ENCODE measurements around the gene RANBP9. TPM values are rescaled to one million over a fixed set of nuclear protein-coding genes. Genes with fewer than 3 reads are reported as not detected.
A peak's percentile ranks its signal among the peaks of the same experiment; 100 is the strongest.

RANBP9 gene
- total and polyA plus RNA-seq, 2 experiments from 2014 or later = 12.1 to 31.8 TPM

DNA sequence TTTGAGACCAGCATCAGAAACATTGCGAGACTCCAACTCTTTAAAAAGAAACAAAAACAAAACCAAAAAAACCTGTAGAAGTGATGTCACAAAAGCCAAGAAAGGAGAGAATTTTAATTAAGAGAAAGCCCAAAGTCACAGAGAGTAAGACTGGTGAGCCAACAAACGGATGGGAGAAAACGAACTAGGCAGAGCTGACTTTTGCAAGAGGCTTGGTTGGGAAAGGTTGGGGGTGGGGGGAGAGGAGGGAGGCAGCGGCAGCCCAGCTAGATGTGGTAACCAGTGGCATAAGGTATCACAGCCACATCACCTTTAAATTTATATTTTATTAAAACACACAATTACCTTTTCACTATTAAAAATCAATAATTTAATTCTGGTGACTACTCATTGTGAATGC lies 73.0 kb downstream of the RANBP9 start:
- Mint-ChIP-seq H3K4me3 (peak overlapping the region; percentile 10; the same call in 1 of the 3 replicates), H3K36me3 (ENCODE audit: low read depth) (peaks cover 13% of the 10 kb centered on the region; the same call in 2 of the 3 replicates), H3K4me1 (peaks cover 53% of the 10 kb centered on the region), H3K27ac (peak overlapping the region; percentile 89), H3K27me3 (ENCODE audit: insufficient read depth, low read depth, poor library complexity) (peaks cover 6% of the 10 kb centered on the region), H3K9me3 (no peaks in the 10 kb centered on the region)
- H2AFZ ChIP-seq = no peak overlapping the region
- no peaks in the 10 kb centered on the region for H3K9me2 ChIP-seq (ENCODE audit: insufficient read depth)
- no peak overlapping the region for H3K4me3 ChIP-seq
- H4K20me1 ChIP-seq (replicated peaks; ENCODE audit: insufficient read depth) = no peaks in the 10 kb centered on the region
- no peak for DNase-seq (ENCODE audit: low spot score)
- H3K4me2 ChIP-seq = no peak overlapping the region
- H3F3A ChIP-seq (replicated peaks; ENCODE audit: low read depth) = no peaks in the 10 kb centered on the region
- H3K36me3 ChIP-seq (ENCODE audit: insufficient read depth) = no peaks in the 10 kb centered on the region
- TF ChIP-seq POLR2AphosphoS5 (IDR thresholded peaks at IDR 0.05; ENCODE audit: low read depth) (no peak), ZNF331 (CRISPR knock-in tag; IDR thresholded peaks at IDR 0.05; ENCODE audit: low read depth) (no peak), CREB1 (CRISPR knock-in tag; IDR thresholded peaks at IDR 0.05; ENCODE audit: low read depth) (no peak), STAT1 (IDR thresholded peaks at IDR 0.05; ENCODE audit: unreplicated experiment) (no peak), NANOG (IDR thresholded peaks at IDR 0.05; ENCODE audit: borderline replicate concordance) (no peak), ZNF114 (CRISPR knock-in tag; IDR thresholded peaks at IDR 0.05) (no peak), EZH2 (IDR thresholded peaks at IDR 0.05; ENCODE audit: low read depth, unreplicated experiment) (no peak), EZH2phosphoT487 (IDR thresholded peaks at IDR 0.05; ENCODE audit: unreplicated experiment) (no peak), JUNB (IDR thresholded peaks at IDR 0.05; ENCODE audit: unreplicated experiment) (no peak)
- TF ChIP-seq, protein P1, sequence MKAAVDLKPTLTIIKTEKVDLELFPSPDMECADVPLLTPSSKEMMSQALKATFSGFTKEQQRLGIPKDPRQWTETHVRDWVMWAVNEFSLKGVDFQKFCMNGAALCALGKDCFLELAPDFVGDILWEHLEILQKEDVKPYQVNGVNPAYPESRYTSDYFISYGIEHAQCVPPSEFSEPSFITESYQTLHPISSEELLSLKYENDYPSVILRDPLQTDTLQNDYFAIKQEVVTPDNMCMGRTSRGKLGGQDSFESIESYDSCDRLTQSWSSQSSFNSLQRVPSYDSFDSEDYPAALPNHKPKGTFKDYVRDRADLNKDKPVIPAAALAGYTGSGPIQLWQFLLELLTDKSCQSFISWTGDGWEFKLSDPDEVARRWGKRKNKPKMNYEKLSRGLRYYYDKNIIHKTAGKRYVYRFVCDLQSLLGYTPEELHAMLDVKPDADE (IDR thresholded peaks at IDR 0.05) = no peak
- TF ChIP-seq, protein P2, sequence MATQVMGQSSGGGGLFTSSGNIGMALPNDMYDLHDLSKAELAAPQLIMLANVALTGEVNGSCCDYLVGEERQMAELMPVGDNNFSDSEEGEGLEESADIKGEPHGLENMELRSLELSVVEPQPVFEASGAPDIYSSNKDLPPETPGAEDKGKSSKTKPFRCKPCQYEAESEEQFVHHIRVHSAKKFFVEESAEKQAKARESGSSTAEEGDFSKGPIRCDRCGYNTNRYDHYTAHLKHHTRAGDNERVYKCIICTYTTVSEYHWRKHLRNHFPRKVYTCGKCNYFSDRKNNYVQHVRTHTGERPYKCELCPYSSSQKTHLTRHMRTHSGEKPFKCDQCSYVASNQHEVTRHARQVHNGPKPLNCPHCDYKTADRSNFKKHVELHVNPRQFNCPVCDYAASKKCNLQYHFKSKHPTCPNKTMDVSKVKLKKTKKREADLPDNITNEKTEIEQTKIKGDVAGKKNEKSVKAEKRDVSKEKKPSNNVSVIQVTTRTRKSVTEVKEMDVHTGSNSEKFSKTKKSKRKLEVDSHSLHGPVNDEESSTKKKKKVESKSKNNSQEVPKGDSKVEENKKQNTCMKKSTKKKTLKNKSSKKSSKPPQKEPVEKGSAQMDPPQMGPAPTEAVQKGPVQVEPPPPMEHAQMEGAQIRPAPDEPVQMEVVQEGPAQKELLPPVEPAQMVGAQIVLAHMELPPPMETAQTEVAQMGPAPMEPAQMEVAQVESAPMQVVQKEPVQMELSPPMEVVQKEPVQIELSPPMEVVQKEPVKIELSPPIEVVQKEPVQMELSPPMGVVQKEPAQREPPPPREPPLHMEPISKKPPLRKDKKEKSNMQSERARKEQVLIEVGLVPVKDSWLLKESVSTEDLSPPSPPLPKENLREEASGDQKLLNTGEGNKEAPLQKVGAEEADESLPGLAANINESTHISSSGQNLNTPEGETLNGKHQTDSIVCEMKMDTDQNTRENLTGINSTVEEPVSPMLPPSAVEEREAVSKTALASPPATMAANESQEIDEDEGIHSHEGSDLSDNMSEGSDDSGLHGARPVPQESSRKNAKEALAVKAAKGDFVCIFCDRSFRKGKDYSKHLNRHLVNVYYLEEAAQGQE (IDR thresholded peaks at IDR 0.05; ENCODE audit: unreplicated experiment) = no peak
- TF ChIP-seq, protein P3, sequence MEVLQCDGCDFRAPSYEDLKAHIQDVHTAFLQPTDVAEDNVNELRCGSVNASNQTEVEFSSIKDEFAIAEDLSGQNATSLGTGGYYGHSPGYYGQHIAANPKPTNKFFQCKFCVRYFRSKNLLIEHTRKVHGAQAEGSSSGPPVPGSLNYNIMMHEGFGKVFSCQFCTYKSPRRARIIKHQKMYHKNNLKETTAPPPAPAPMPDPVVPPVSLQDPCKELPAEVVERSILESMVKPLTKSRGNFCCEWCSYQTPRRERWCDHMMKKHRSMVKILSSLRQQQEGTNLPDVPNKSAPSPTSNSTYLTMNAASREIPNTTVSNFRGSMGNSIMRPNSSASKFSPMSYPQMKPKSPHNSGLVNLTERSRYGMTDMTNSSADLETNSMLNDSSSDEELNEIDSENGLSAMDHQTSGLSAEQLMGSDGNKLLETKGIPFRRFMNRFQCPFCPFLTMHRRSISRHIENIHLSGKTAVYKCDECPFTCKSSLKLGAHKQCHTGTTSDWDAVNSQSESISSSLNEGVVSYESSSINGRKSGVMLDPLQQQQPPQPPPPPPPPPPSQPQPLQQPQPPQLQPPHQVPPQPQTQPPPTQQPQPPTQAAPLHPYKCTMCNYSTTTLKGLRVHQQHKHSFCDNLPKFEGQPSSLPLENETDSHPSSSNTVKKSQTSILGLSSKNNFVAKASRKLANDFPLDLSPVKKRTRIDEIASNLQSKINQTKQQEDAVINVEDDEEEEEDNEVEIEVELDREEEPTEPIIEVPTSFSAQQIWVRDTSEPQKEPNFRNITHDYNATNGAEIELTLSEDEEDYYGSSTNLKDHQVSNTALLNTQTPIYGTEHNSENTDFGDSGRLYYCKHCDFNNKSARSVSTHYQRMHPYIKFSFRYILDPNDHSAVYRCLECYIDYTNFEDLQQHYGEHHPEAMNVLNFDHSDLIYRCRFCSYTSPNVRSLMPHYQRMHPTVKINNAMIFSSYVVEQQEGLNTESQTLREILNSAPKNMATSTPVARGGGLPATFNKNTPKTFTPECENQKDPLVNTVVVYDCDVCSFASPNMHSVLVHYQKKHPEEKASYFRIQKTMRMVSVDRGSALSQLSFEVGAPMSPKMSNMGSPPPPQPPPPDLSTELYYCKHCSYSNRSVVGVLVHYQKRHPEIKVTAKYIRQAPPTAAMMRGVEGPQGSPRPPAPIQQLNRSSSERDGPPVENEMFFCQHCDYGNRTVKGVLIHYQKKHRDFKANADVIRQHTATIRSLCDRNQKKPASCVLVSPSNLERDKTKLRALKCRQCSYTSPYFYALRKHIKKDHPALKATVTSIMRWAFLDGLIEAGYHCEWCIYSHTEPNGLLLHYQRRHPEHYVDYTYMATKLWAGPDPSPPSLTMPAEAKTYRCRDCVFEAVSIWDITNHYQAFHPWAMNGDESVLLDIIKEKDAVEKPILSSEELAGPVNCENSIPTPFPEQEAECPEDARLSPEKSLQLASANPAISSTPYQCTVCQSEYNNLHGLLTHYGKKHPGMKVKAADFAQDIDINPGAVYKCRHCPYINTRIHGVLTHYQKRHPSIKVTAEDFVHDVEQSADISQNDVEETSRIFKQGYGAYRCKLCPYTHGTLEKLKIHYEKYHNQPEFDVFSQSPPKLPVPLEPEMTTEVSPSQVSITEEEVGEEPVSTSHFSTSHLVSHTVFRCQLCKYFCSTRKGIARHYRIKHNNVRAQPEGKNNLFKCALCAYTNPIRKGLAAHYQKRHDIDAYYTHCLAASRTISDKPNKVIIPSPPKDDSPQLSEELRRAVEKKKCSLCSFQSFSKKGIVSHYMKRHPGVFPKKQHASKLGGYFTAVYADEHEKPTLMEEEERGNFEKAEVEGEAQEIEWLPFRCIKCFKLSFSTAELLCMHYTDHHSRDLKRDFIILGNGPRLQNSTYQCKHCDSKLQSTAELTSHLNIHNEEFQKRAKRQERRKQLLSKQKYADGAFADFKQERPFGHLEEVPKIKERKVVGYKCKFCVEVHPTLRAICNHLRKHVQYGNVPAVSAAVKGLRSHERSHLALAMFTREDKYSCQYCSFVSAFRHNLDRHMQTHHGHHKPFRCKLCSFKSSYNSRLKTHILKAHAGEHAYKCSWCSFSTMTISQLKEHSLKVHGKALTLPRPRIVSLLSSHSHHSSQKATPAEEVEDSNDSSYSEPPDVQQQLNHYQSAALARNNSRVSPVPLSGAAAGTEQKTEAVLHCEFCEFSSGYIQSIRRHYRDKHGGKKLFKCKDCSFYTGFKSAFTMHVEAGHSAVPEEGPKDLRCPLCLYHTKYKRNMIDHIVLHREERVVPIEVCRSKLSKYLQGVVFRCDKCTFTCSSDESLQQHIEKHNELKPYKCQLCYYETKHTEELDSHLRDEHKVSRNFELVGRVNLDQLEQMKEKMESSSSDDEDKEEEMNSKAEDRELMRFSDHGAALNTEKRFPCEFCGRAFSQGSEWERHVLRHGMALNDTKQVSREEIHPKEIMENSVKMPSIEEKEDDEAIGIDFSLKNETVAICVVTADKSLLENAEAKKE (CRISPR knock-in tag; IDR thresholded peaks at IDR 0.05) = no peak
- TF ChIP-seq, protein P4, sequence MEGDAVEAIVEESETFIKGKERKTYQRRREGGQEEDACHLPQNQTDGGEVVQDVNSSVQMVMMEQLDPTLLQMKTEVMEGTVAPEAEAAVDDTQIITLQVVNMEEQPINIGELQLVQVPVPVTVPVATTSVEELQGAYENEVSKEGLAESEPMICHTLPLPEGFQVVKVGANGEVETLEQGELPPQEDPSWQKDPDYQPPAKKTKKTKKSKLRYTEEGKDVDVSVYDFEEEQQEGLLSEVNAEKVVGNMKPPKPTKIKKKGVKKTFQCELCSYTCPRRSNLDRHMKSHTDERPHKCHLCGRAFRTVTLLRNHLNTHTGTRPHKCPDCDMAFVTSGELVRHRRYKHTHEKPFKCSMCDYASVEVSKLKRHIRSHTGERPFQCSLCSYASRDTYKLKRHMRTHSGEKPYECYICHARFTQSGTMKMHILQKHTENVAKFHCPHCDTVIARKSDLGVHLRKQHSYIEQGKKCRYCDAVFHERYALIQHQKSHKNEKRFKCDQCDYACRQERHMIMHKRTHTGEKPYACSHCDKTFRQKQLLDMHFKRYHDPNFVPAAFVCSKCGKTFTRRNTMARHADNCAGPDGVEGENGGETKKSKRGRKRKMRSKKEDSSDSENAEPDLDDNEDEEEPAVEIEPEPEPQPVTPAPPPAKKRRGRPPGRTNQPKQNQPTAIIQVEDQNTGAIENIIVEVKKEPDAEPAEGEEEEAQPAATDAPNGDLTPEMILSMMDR (conservative IDR thresholded peaks at IDR 0.05; ENCODE audit: low read depth in 2 of 2) = no peak
- no peaks in the 10 kb centered on the region for H3K79me2 ChIP-seq (replicated peaks; ENCODE audit: insufficient read depth)
- H3K27ac ChIP-seq (ENCODE audit: low read depth) = no peak overlapping the region
- ATAC-seq = no peak
- peaks cover 54% of the 10 kb centered on the region for H3K4me1 ChIP-seq (ENCODE audit: insufficient read depth)
- H3K27me3 ChIP-seq (ENCODE audit: insufficient read depth) = no peaks in the 10 kb centered on the region
